Ascending aorta (tissue), 2 donors: ENCODE results near the gene TNIP2. TPM values are rescaled to one million over a fixed set of nuclear protein-coding genes. Genes with fewer than 3 reads are reported as not detected.

Experiments
- DNase-seq, 2 donors: peaks; one replicate each; pipeline ENCODE4 v3.0.0-alpha.2; 2019; ENCODE audit warnings: low spot score in 2 of 2
- H3K27ac ChIP-seq, 2 donors: fragments of 200-600 bp; sonication (generic); one replicate each; pipeline ENCODE4 v1.5.1; 2016 to 2017; ENCODE audit warnings: mild to moderate bottlenecking in 1 of 2
- H3K27me3 ChIP-seq: fragments of 200-600 bp; sonication (generic); one replicate; pipeline ENCODE4 v1.5.1; 2017
- H3K36me3 ChIP-seq, 2 donors: fragments of 200-600 bp; sonication (generic); one replicate each; pipeline ENCODE4 v1.5.1; 2016
- H3K4me1 ChIP-seq, 2 donors: fragments of 200-600 bp; sonication (generic); one replicate each; pipeline ENCODE4 v1.5.1; 2016 to 2017; ENCODE audit warnings: mild to moderate bottlenecking in 1 of 2
- H3K4me3 ChIP-seq, 2 donors: fragments of 200-600 bp; sonication (generic); one replicate each; pipeline ENCODE4 v1.5.1; 2016 to 2017; ENCODE audit warnings: mild to moderate bottlenecking in 1 of 2
- H3K9me3 ChIP-seq, 2 donors: fragments of 200-600 bp; sonication (generic); one replicate each; pipeline ENCODE4 v1.5.1; 2016
- intact Hi-C: fragments of 100-400 bp; cut with DNase I; formaldehyde crosslinking; loops from one replicate; pipeline ENCODE4 v1.15.1; 2023
- total RNA-seq: library from RNA; depleted of rRNA; stranded (reverse); fragments of >200 nt; gene quantifications from one replicate; pipeline ENCODE4 v1.1.0, GENCODE V29; 2016
- TF ChIP-seq, protein P1 (sequence below), 3 experiments: fragments of 200-600 bp in 2 of 3; fragments of 450-650 bp in 1 of 3; sonication (generic) in 2 of 3; IDR thresholded peaks; one replicate each; pipeline ENCODE4 v1.5.1; 2016 to 2019; ENCODE audit warnings: antibody characterized with exemption in 3 of 3, mild to moderate bottlenecking in 1 of 3, moderate library complexity in 1 of 3

Gene TNIP2
- total RNA-seq, 1 donor from 2014 or later, result 65.6 TPM

DNA sequence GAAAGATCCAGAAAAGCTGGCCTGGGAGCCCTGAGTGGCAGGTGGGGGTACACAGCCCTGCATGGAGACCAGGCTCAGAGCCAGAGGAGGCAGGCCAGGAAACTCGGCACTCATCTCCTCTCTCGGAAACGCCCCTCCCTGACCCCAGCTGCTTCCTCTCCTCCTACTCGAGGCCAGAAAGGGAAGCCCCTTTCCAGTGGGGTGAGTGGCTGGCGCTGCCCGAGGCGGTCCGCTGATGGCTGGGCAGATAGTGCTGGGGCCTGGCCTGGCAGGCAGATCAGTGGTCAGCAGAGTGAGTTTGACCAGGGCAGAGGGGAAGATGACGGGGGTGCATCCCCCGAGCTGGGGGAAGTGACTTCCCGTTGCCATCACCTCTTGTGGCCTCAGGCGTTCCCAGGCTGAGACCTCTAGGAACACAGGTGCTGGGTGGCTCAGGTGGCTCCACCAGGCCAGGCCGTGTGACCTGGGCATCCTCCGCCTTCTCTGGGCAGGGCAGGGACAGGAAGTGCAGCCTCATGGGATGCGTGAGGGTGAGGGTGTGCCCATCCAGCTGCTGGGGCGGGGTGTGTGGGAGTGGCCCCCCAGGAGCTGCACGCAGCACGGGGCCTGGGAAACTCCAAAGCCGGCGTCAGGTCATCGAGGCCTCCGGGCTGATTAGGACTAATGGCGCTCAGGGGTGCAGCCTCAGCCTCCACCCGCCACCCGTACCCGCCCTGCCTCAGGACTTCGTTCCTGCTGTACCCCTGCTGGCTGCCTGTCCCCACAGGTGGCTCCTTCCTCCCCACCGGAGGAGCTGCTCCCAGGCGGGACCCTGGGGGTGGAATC is 42.5 kb upstream of the TNIP2 start:
- H3K27me3 ChIP-seq, result no peaks in the 10 kb centered on the region
- peaks cover 16 to 31% of the 10 kb centered on the region in 2 donors for H3K4me1 ChIP-seq
- DNase-seq, result peak; percentile 38 to 83
- H3K27ac ChIP-seq, result peak overlapping the region; percentile 19 to 41
- no peaks in the 10 kb centered on the region for H3K9me3 ChIP-seq
- H3K4me3 ChIP-seq, result no peak overlapping the region
- intact Hi-C loops, result no loop called here
- H3K36me3 ChIP-seq, result no peaks in the 10 kb centered on the region
- TF ChIP-seq, protein P1, sequence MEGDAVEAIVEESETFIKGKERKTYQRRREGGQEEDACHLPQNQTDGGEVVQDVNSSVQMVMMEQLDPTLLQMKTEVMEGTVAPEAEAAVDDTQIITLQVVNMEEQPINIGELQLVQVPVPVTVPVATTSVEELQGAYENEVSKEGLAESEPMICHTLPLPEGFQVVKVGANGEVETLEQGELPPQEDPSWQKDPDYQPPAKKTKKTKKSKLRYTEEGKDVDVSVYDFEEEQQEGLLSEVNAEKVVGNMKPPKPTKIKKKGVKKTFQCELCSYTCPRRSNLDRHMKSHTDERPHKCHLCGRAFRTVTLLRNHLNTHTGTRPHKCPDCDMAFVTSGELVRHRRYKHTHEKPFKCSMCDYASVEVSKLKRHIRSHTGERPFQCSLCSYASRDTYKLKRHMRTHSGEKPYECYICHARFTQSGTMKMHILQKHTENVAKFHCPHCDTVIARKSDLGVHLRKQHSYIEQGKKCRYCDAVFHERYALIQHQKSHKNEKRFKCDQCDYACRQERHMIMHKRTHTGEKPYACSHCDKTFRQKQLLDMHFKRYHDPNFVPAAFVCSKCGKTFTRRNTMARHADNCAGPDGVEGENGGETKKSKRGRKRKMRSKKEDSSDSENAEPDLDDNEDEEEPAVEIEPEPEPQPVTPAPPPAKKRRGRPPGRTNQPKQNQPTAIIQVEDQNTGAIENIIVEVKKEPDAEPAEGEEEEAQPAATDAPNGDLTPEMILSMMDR (IDR thresholded peaks at IDR 0.05), result no peak

DNA sequence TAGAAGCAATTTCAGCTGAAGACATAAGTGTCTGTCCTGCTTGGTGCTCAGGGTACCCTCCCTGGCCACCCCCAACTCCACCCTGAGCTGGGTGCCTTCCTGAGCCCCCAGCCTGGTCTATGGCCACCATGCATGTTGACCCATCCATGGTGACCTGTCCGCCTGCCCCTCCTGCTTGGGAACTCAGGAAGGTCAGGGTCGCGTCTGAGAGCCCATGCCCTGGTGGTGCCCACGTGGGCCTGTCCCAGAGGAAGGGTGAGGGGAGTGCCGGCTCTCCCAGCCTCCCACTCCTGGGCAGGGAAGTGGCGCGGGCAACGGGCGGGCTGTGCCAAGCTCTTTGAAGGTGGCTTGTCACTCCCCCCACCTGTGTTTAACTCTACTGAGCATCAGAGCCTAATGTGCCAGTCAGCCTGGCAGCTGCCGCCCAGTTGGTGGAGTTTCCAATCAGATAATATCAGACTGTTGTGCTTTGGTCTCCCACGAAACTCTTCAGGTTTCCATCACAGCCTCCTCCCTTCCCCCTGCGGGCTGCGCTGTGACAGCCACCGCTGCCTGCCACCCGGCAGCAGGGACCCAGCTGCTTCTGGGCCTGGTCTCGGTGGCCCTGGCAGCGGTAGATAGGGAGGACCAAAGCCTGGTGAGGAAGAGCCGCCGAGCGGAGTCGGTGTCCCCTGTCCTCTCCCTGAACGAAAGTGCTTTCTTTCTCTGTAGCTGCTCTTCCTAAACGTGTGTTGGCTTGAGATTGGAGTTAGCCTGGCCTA is 41.6 kb upstream of the TNIP2 start:
- DNase-seq, result peak in 1 of 2 donors; percentile 60
- H3K9me3 ChIP-seq, result no peaks in the 10 kb centered on the region
- H3K27ac ChIP-seq, result peak overlapping the region in 1 of 2 donors; percentile 41
- H3K4me3 ChIP-seq, result no peak overlapping the region
- intact Hi-C loops, result no loop called here
- TF ChIP-seq, protein P1 (IDR thresholded peaks at IDR 0.05), result no peak
- H3K36me3 ChIP-seq, result no peaks in the 10 kb centered on the region
- no peaks in the 10 kb centered on the region for H3K27me3 ChIP-seq
- H3K4me1 ChIP-seq, result peaks cover 20 to 35% of the 10 kb centered on the region in 2 donors

DNA sequence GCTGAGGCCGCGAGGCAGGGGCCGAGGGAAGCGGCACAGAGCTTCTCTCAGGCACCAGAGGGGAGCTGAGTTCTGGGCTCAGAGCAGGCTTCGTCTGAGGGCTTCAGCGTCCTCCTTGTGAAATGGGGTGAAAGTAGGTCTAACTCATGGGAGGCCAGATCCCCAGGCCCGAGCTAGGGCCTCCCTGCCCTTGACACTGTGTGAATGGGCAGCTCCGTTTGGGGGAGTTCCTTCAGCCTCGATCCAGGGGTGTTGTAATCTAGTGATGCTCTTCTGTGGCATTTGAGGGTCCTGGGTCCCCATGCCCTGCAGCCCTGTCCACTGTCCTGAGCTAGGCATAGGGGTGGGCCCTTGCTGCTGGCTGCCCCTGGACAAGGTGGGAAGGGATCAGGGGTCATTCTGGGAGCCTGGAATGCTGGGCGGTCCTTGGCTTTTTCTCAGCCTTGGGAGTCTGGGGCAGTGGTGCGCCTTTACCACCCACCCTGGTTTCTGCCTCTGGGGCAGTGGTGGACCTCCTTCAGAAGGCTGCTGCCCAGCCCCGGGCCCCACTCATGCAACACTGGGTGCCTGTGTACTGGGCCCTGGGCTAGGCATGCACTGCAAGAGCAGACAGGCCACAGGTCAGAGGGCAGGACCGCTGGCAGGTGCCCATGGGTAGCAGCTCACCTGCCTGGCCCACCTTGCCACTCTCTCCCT is 40.9 kb upstream of the TNIP2 start:
- TF ChIP-seq, protein P1 (IDR thresholded peaks at IDR 0.05), result no peak
- peaks cover 18 to 35% of the 10 kb centered on the region in 2 donors for H3K4me1 ChIP-seq

DNA sequence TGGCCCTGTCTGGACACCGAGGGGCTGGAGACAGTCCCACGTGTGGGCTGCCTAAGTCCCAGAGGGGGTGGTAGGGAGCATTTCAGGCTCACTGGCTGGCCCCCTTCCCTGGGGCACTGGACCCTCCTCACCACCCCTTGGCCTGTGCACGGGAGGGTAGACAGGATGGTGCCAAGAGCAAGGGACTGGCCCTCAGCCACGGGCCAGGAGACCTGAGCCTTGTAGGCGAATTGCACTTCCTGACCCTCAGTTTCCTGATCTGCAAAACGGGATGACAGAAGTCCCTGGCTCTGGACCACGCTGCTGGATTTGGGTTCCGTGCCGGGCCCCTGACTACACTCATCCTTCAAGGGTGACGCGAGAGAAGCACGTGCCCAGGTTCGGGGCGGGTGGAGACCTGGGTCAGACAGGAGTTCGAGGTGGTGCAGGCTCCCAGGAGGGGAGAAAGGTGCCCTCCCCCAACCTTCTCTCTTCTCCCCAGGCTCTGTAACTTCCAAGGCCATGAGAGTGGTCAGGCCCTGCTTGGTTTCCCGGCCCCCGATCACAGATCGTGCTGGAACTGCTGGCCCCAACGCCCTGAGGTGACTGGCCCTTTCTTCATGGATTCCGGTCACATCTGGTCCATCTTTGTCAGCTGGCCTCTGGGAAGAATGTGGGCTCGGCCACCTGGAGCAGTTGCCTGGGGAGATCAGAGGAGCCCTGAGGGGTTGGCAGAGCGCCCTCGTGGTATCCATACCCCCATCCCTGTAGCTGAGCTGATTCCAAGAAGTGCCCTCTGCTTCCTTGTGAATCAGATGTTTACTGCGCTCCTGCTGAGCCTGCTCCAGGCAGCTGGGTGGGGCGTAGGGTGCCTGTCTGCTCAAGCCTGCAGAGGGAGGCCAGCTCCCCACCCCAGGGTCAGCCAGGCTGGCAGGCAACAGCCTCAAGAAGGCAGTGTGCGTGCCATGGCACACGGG is 40.0 kb upstream of the TNIP2 start:
- Histone ChIP-seq H3K4me1 (peaks cover 17 to 28% of the 10 kb centered on the region in 2 donors), H3K27ac (no peak overlapping the region)

More for the DNA sequence above, 40.9 kb upstream of the TNIP2 start:
- Histone ChIP-seq H3K9me3 (no peaks in the 10 kb centered on the region), H3K4me3 (no peak overlapping the region), H3K36me3 (no peaks in the 10 kb centered on the region), H3K27me3 (no peaks in the 10 kb centered on the region), H3K27ac (no peak overlapping the region)
- intact Hi-C loops, result no loop called here
- peak in 1 of 2 donors; percentile 60 for DNase-seq

More for the DNA sequence above, 40.0 kb upstream of the TNIP2 start:
- no peak overlapping the region for H3K4me3 ChIP-seq
- no peaks in the 10 kb centered on the region for H3K36me3 ChIP-seq
- no peaks in the 10 kb centered on the region for H3K27me3 ChIP-seq
- DNase-seq, result peak in 1 of 2 donors; percentile 62
- TF ChIP-seq, protein P1 (IDR thresholded peaks at IDR 0.05), result no peak
- H3K9me3 ChIP-seq, result no peaks in the 10 kb centered on the region
- intact Hi-C loops, result no loop called here
